Measurements from ENCODE around the gene ACAD10. TPM values are rescaled to one million over a fixed set of nuclear protein-coding genes. Genes with fewer than 3 reads are reported as not detected.
"Not testable (repeated sequence)": the region's sequence is repeated elsewhere in the genome, so short reads cannot be mapped to it uniquely, and the experiment has no call there.

ACAD10 gene
- total and polyA plus RNA-seq, 4 donors = 16.4 to 33.4 (median 20.9) TPM

DNA sequence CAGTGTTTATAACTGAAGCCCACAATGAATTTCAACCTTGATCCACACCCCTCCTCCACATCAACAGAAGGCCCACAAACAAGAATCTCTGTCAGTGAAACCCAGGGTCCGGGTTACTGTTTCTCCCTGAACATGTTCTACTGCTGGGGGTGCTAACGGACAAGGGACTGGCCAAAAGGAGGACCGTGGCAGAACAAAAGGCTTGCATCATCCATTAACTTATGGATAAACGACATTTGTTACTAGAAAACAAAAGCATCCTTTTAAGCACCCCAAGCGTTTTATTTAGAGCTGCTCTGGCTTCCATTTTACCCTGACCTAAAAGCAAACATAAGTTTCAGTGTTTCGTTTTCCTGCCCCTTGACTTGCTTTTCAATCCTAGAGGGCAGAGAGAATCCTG is 32.3 kb upstream of the ACAD10 start:
- H3K27ac ChIP-seq (ENCODE audit: low read depth, low read length) = no peak overlapping the region
- H3K4me3 ChIP-seq (ENCODE audit: low read depth, low read length) = no peak overlapping the region
- no peaks in the 10 kb centered on the region for H3K9me3 ChIP-seq (ENCODE audit: control insufficient read depth, insufficient read depth, low read length)
- WGBS (ENCODE audit: insufficient coverage) = 74% methylated on average over 6 of the region's 6 CpGs
- no peaks in the 10 kb centered on the region for H3K27me3 ChIP-seq (ENCODE audit: control insufficient read depth, insufficient read depth, low read length)
- no peaks in the 10 kb centered on the region for H3K4me1 ChIP-seq (ENCODE audit: control insufficient read depth, insufficient read depth, low read length)
- peaks cover 56% of the 10 kb centered on the region for H3K36me3 ChIP-seq (ENCODE audit: control insufficient read depth, insufficient read depth, low read length)
- DNase-seq (ENCODE audit: low read depth in 4 of 6, low spot score in 6 of 6) = no peak

- Histone ChIP-seq H3K4me3 (ENCODE audit: low read depth, low read length) (no peak overlapping the region), H3K27ac (ENCODE audit: low read depth, low read length) (no peak overlapping the region), H3K27me3 (ENCODE audit: control insufficient read depth, insufficient read depth, low read length) (no peaks in the 10 kb centered on the region), H3K36me3 (ENCODE audit: control insufficient read depth, insufficient read depth, low read length) (peaks cover 58% of the 10 kb centered on the region), H3K9me3 (ENCODE audit: control insufficient read depth, insufficient read depth, low read length) (no peaks in the 10 kb centered on the region), H3K4me1 (ENCODE audit: control insufficient read depth, insufficient read depth, low read length) (no peaks in the 10 kb centered on the region)
- DNase-seq (ENCODE audit: low read depth in 4 of 6, low spot score in 6 of 6) = no peak
- WGBS (ENCODE audit: insufficient coverage) = no CpG with 5 or more reads among the region's 3 CpGs
Observed at GRCh38 chr12:111655356-111655755, 30.5 kb upstream of the ACAD10 start.

- peak in 1 of 6 donors; percentile 16 for DNase-seq (ENCODE audit: low read depth in 4 of 6, low spot score in 6 of 6)
- no peak overlapping the region for H3K4me3 ChIP-seq (ENCODE audit: low read depth, low read length)
- H3K27ac ChIP-seq (ENCODE audit: low read depth, low read length) = no peak overlapping the region
- H3K36me3 ChIP-seq (ENCODE audit: control insufficient read depth, insufficient read depth, low read length) = peaks cover 59% of the 10 kb centered on the region
- H3K9me3 ChIP-seq (ENCODE audit: control insufficient read depth, insufficient read depth, low read length) = no peaks in the 10 kb centered on the region
- no peaks in the 10 kb centered on the region for H3K4me1 ChIP-seq (ENCODE audit: control insufficient read depth, insufficient read depth, low read length)
- WGBS (ENCODE audit: insufficient coverage) = 96% methylated on average over 3 of the region's 4 CpGs
- no peaks in the 10 kb centered on the region for H3K27me3 ChIP-seq (ENCODE audit: control insufficient read depth, insufficient read depth, low read length)
Observed at GRCh38 chr12:111656016-111656415, 29.8 kb upstream of the ACAD10 start.

DNA sequence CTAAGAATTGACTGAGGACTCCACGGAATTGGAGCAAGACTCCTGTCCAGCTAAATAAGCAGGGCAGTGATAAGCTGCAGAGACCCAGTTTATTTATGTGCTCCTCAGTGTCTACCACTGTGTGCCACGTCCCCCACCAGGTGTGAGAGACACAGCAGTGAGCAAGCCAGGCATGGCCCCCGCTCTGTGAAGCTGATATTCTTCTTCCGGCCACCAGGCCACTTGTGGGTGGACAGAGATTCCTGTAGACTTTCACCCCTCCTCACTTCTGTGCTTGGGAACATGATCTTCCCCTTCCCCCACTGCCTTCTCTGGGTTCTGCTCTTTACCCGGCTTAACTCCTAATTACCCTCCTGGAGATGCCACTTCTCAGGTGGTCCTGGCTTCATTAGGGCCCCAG is 21.4 kb upstream of the ACAD10 start:
- Histone ChIP-seq H3K4me1 (ENCODE audit: control insufficient read depth, insufficient read depth, low read length) (no peaks in the 10 kb centered on the region), H3K36me3 (ENCODE audit: control insufficient read depth, insufficient read depth, low read length) (peaks cover 57% of the 10 kb centered on the region), H3K4me3 (ENCODE audit: low read depth, low read length) (no peak overlapping the region), H3K9me3 (ENCODE audit: control insufficient read depth, insufficient read depth, low read length) (no peaks in the 10 kb centered on the region), H3K27ac (ENCODE audit: low read depth, low read length) (no peak overlapping the region), H3K27me3 (ENCODE audit: control insufficient read depth, insufficient read depth, low read length) (no peaks in the 10 kb centered on the region)
- 96% methylated on average over 4 of the region's 5 CpGs for WGBS (ENCODE audit: insufficient coverage)
- DNase-seq (ENCODE audit: low read depth in 4 of 6, low spot score in 6 of 6) = no peak

DNA sequence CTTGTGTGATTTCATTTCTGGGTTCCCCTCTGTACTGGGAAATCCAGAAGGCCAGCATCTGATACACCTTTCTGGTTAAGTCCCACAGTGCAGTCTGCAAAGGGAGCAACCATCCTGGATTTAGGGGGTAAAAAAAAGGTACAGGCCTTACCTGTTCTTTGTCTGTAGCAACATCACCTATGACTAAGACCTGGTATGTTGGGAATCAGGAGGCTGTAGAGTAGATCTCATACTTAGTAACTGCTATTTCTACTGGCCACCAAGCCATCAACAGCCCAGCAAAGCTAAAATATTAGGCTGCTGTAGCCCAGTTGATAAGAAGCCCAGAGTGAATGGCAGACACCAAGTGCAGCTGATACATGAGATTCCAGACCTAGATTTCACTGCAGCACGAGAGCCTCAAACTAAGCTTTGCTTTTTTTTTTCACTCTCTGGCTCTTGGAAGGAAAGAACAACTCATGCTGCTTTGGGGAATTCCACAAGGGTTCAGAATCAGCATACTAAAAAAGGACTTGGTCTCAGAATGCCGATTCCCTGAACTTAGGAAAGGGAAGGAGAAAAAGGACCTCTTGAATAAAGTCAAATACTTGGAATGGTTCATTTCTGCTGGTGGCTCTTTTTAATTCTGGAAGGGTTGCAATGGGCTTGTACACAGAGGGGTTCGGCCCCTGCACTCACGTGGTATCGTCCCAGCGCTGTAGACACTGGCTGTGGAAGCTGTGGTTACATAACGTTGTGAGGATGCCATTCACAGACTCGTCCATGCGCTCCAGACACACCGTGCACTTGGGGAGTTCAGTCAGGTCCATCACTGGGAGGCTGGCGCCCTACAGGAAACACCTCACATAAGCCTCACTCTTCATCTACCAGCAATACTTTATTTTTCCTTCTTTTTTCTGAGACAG is 20.6 kb upstream of the ACAD10 start:
- WGBS (ENCODE audit: insufficient coverage) = 87% methylated on average over 11 of the region's 11 CpGs
- H3K4me3 ChIP-seq (ENCODE audit: low read depth, low read length) = no peak overlapping the region
- H3K27ac ChIP-seq (ENCODE audit: low read depth, low read length) = no peak overlapping the region

GRCh38 chr12:111672822-111673381 is 13.0 kb upstream of the ACAD10 start:
- H3K4me3 ChIP-seq (ENCODE audit: low read depth, low read length) = no peak overlapping the region
- H3K36me3 ChIP-seq (ENCODE audit: control insufficient read depth, insufficient read depth, low read length) = peaks cover 58% of the 10 kb centered on the region
- H3K9me3 ChIP-seq (ENCODE audit: control insufficient read depth, insufficient read depth, low read length) = no peaks in the 10 kb centered on the region
- no peak for DNase-seq (ENCODE audit: low read depth in 4 of 6, low spot score in 6 of 6)
- H3K4me1 ChIP-seq (ENCODE audit: control insufficient read depth, insufficient read depth, low read length) = no peaks in the 10 kb centered on the region
- 93% methylated on average over 5 of the region's 10 CpGs for WGBS (ENCODE audit: insufficient coverage)
- H3K27me3 ChIP-seq (ENCODE audit: control insufficient read depth, insufficient read depth, low read length) = no peaks in the 10 kb centered on the region
- H3K27ac ChIP-seq (ENCODE audit: low read depth, low read length) = no peak overlapping the region

More for the DNA sequence above, 20.6 kb upstream of the ACAD10 start:
- no peak for DNase-seq (ENCODE audit: low read depth in 4 of 6, low spot score in 6 of 6)
- H3K27me3 ChIP-seq (ENCODE audit: control insufficient read depth, insufficient read depth, low read length) = no peaks in the 10 kb centered on the region
- H3K36me3 ChIP-seq (ENCODE audit: control insufficient read depth, insufficient read depth, low read length) = peaks cover 58% of the 10 kb centered on the region
- H3K9me3 ChIP-seq (ENCODE audit: control insufficient read depth, insufficient read depth, low read length) = no peaks in the 10 kb centered on the region
- H3K4me1 ChIP-seq (ENCODE audit: control insufficient read depth, insufficient read depth, low read length) = no peaks in the 10 kb centered on the region

GRCh38 chr12:111673503-111673902 is 12.3 kb upstream of the ACAD10 start:
- Histone ChIP-seq H3K9me3 (ENCODE audit: control insufficient read depth, insufficient read depth, low read length) (no peaks in the 10 kb centered on the region), H3K4me1 (ENCODE audit: control insufficient read depth, insufficient read depth, low read length) (no peaks in the 10 kb centered on the region), H3K27me3 (ENCODE audit: control insufficient read depth, insufficient read depth, low read length) (no peaks in the 10 kb centered on the region), H3K36me3 (ENCODE audit: control insufficient read depth, insufficient read depth, low read length) (peaks cover 59% of the 10 kb centered on the region), H3K27ac (ENCODE audit: low read depth, low read length) (no peak overlapping the region), H3K4me3 (ENCODE audit: low read depth, low read length) (no peak overlapping the region)
- 82% methylated on average over 2 of the region's 3 CpGs for WGBS (ENCODE audit: insufficient coverage)
- peak in 2 of 6 donors; percentile 16 to 18 for DNase-seq (ENCODE audit: low read depth in 4 of 6, low spot score in 6 of 6)

GRCh38 chr12:111677186-111677585 is 8.7 kb upstream of the ACAD10 start:
- no peak for DNase-seq (ENCODE audit: low read depth in 4 of 6, low spot score in 6 of 6)
- peaks cover 55% of the 10 kb centered on the region for H3K36me3 ChIP-seq (ENCODE audit: control insufficient read depth, insufficient read depth, low read length)
- H3K4me1 ChIP-seq (ENCODE audit: control insufficient read depth, insufficient read depth, low read length) = no peaks in the 10 kb centered on the region

GRCh38 chr12:111684485-111685198 is 1.2 kb upstream of the ACAD10 start:
- H3K27me3 ChIP-seq (ENCODE audit: control insufficient read depth, insufficient read depth, low read length); H3K9me3 ChIP-seq (ENCODE audit: control insufficient read depth, insufficient read depth, low read length); DNase-seq (ENCODE audit: low read depth in 4 of 6, low spot score in 6 of 6); H3K27ac ChIP-seq (ENCODE audit: low read depth, low read length): not testable (repeated sequence)
- 93% methylated on average over 3 of the region's 13 CpGs for WGBS (ENCODE audit: insufficient coverage)
- peaks cover 13% of the 10 kb centered on the region for H3K4me1 ChIP-seq (ENCODE audit: control insufficient read depth, insufficient read depth, low read length)
- H3K36me3 ChIP-seq (ENCODE audit: control insufficient read depth, insufficient read depth, low read length) = peaks cover 32% of the 10 kb centered on the region
- peak overlapping the region; percentile 91 for H3K4me3 ChIP-seq (ENCODE audit: low read depth, low read length)

More at GRCh38 chr12:111677186-111677585, 8.7 kb upstream of the ACAD10 start:
- no CpG with 5 or more reads among the region's 5 CpGs for WGBS (ENCODE audit: insufficient coverage)
- Histone ChIP-seq H3K9me3 (ENCODE audit: control insufficient read depth, insufficient read depth, low read length) (no peaks in the 10 kb centered on the region), H3K27me3 (ENCODE audit: control insufficient read depth, insufficient read depth, low read length) (no peaks in the 10 kb centered on the region), H3K4me3 (ENCODE audit: low read depth, low read length) (no peak overlapping the region), H3K27ac (ENCODE audit: low read depth, low read length) (no peak overlapping the region)
